ENCODE measurements around the gene LMTK3. TPM values are rescaled to one million over a fixed set of nuclear protein-coding genes. Genes with fewer than 3 reads are reported as not detected.
"Not testable (repeated sequence)": the region's sequence is repeated elsewhere in the genome, so short reads cannot be mapped to it uniquely, and the experiment has no call there.

Gene LMTK3
- total RNA-seq, 4 donors from 2014 or later = under 0.01 to 1.8 (median 0.59) TPM; not detected in 1

DNA sequence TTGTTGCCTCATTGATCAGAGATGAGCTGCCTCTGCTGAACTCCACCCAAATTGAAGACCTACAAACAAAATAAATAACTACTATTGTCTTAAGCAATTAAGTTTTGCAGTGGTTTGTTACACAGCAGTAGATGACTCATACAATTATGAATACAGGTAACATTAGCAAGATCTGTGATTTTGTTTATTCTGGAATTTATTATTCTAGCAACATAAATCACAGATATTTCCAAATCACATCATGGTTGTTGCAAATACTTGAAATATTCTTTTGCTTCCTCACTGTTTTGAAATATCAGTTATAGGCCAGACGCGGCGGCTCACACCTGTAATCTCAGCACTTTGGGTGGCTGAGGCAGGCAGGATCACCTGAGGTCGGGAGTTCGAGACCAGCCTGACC, 13.1 kb upstream of the LMTK3 start:
- no peak overlapping the region for H3K4me3 ChIP-seq
- WGBS, 2 donors = 96 to 97% methylated on average over 5 of the region's 5 CpGs
- TF ChIP-seq POLR2A (IDR thresholded peaks at IDR 0.05) (no peak), CTCF (IDR thresholded peaks at IDR 0.05) (no peak), EP300 (IDR thresholded peaks at IDR 0.05) (no peak)
- H3K9me3 ChIP-seq = peaks cover 0 to 60% (median 15%) of the 10 kb centered on the region in 4 donors
- H3K27me3 ChIP-seq = peaks cover 0 to 31% of the 10 kb centered on the region in 2 donors
- no peaks in the 10 kb centered on the region for H3K36me3 ChIP-seq
- H3K4me1 ChIP-seq = no peaks in the 10 kb centered on the region
- no peak overlapping the region for H3K27ac ChIP-seq
- DNase-seq (ENCODE audit: low spot score in 2 of 2) = no peak

DNA sequence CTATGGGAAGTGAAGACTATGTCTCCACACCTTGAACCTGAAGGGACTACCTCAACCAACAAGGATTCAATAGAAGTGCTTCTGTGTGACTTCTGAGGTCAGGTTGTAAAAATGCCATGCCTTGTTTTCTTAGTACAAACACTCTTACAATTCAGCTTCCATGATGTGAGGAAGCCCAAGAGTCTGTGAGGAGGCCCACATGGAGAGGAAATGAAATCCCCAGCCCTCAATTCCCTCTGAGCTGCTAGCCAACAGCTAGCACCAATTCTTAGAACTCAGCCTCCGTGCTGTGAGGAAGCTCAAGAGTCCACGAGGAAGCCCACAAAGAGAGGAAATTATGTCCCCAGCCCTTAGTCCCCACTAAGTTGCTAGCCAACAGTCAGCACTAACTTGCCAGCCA, 12.6 kb upstream of the LMTK3 start:
- Histone ChIP-seq H3K36me3 (no peaks in the 10 kb centered on the region), H3K27me3 (peaks cover 0 to 29% of the 10 kb centered on the region in 2 donors), H3K4me3 (no peak overlapping the region), H3K4me1 (no peaks in the 10 kb centered on the region), H3K27ac (no peak overlapping the region), H3K9me3 (peaks cover 0 to 55% (median 14%) of the 10 kb centered on the region in 4 donors)
- DNase-seq (ENCODE audit: low spot score in 2 of 2) = no peak
- TF ChIP-seq POLR2A (IDR thresholded peaks at IDR 0.05) (no peak), CTCF (IDR thresholded peaks at IDR 0.05) (no peak), EP300 (IDR thresholded peaks at IDR 0.05) (no peak)
- WGBS, 2 donors = 78 to 80% methylated on average over 2 of the region's 2 CpGs

DNA sequence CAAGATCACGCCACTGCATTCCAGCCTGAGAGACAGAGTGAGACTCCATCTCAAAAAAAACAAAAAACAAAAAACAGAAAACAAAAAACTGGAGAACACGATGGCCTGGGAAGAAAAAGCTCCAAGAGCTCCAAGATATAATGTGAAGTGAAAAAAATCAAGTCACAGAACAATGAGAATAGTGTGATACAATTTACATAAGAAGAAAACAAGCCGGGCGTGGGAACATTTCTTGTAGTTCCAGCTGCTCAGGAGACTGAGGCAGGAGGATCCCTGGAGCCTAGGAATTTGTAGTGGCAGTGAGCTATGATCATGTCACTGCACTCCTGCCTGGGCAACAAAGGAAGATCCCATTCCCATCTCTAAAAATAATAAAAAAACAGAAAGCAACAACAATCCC, 8.5 kb upstream of the LMTK3 start:
- Histone ChIP-seq H3K27ac (no peak overlapping the region), H3K9me3 (peaks cover 0 to 14% (median 7%) of the 10 kb centered on the region in 4 donors), H3K27me3 (peaks cover 0 to 29% of the 10 kb centered on the region in 2 donors), H3K4me1 (no peaks in the 10 kb centered on the region), H3K4me3 (no peak overlapping the region), H3K36me3 (no peaks in the 10 kb centered on the region)
- TF ChIP-seq EP300 (IDR thresholded peaks at IDR 0.05) (no peak), POLR2A (IDR thresholded peaks at IDR 0.05) (no peak), CTCF (IDR thresholded peaks at IDR 0.05) (no peak)
- WGBS, 2 donors = 33 to 43% methylated on average over 4 of the region's 4 CpGs
- no peak for DNase-seq (ENCODE audit: low spot score in 2 of 2)

DNA sequence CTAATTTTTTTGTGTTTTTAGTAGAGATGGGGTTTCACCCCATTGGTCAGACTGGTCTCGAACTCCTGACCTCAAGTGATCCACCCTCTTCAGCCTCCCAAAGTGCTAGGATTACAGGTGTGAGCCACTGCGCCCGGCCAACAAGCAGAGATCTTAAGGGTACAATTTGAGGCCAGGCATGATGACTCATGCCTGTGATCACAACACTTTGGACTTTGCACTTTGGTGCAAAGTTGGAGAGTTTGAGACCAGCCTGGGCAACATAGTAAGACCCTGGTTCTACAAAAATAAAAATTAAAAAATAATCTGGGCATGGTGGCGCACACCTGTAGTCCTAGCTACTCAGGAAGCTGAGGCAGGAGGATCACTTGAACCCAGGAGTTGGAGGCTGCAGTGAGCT, 7.8 kb upstream of the LMTK3 start:
- H3K27me3 ChIP-seq = peaks cover 0 to 24% of the 10 kb centered on the region in 2 donors

GRCh38 chr19:48518207-48518606, 6.6 kb upstream of the LMTK3 start:
- no peak for TF ChIP-seq EP300 (IDR thresholded peaks at IDR 0.05)
- TF ChIP-seq CTCF (IDR thresholded peaks at IDR 0.05) = no peak
- TF ChIP-seq POLR2A (IDR thresholded peaks at IDR 0.05) = no peak
- H3K36me3 ChIP-seq = no peaks in the 10 kb centered on the region
- H3K4me3 ChIP-seq = no peak overlapping the region
- 66 to 75% methylated on average over 3 of the region's 3 CpGs for WGBS, 2 donors
- peaks cover 0 to 32% of the 10 kb centered on the region in 2 donors for H3K27me3 ChIP-seq
- no peaks in the 10 kb centered on the region for H3K9me3 ChIP-seq
- DNase-seq (ENCODE audit: low spot score in 2 of 2) = no peak
- no peak overlapping the region for H3K27ac ChIP-seq
- peaks cover 0 to 8% (median 3%) of the 10 kb centered on the region in 4 donors for H3K4me1 ChIP-seq

More for the DNA sequence above, 7.8 kb upstream of the LMTK3 start:
- not testable (repeated sequence) for H3K4me3 ChIP-seq; H3K4me1 ChIP-seq; H3K9me3 ChIP-seq; H3K27ac ChIP-seq; H3K36me3 ChIP-seq; DNase-seq (ENCODE audit: low spot score in 2 of 2)
- WGBS, 2 donors = 86 to 87% methylated on average over 4 of the region's 4 CpGs

DNA sequence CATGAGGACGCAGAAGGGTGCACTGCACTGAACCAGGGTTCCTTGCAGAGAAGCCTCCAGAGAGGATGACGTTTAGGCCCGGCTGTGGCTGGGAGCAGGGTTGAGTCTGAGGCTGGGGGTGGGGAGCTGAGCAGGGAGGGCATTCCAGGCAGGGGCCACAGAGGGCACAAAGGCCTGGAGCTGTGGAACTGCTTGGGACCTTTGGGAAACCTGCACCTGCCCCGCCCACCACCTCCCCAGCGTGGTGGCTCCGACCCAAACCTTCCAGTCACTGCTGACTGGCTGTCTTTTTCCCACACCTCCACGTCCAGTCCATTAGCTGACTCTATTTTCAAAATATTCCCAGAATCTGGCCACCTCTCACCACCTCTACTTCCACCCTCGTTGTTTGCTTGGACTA, 4.9 kb upstream of the LMTK3 start:
- peaks cover 0 to 8% (median 3%) of the 10 kb centered on the region in 4 donors for H3K4me1 ChIP-seq
- no peak for DNase-seq (ENCODE audit: low spot score in 2 of 2)
- peaks cover 0 to 36% of the 10 kb centered on the region in 2 donors for H3K27me3 ChIP-seq
- TF ChIP-seq CTCF (IDR thresholded peaks at IDR 0.05) (no peak), POLR2A (IDR thresholded peaks at IDR 0.05) (no peak), EP300 (IDR thresholded peaks at IDR 0.05) (no peak)
- H3K4me3 ChIP-seq = no peak overlapping the region
- WGBS, 2 donors = 67 to 69% methylated on average over 8 of the region's 8 CpGs
- no peaks in the 10 kb centered on the region for H3K36me3 ChIP-seq
- H3K27ac ChIP-seq = no peak overlapping the region
- no peaks in the 10 kb centered on the region for H3K9me3 ChIP-seq

All from tibial nerve (tissue), 4 donors.